Esophagus muscularis mucosa (tissue), 4 donors: ENCODE data around the gene AMELY. TPM values are rescaled to one million over a fixed set of nuclear protein-coding genes. Genes with fewer than 3 reads are reported as not detected.
A peak's percentile ranks its signal among the peaks of the same experiment; 100 is the strongest.
"Not testable (repeated sequence)": the region's sequence is repeated elsewhere in the genome, so short reads cannot be mapped to it uniquely, and the experiment has no call there.

ENCODE experiments used
- DNase-seq: peaks from one replicate; pipeline ENCODE4 v3.0.0-alpha.2; 2017; ENCODE audit errors: extremely low spot score
- H3K27ac ChIP-seq, 4 donors: fragments of 200-600 bp; sonication (generic); replicated peaks in 1 of 4; 1 replicate in 3 of 4; 2 replicates in 1 of 4; pipeline ENCODE4 v1.5.1; 2016 to 2019; ENCODE audit warnings: mild to moderate bottlenecking in 1 of 4
- H3K27me3 ChIP-seq, 4 donors: fragments of 200-600 bp; sonication (generic); one replicate each; pipeline versions ENCODE4 v1.5.1 to v1.6.0; 2016 to 2019
- H3K36me3 ChIP-seq, 4 donors: fragments of 200-600 bp; sonication (generic); one replicate each; pipeline ENCODE4 v1.5.1; 2016 to 2019
- H3K4me1 ChIP-seq, 4 donors: fragments of 200-600 bp; sonication (generic); one replicate each; pipeline ENCODE4 v1.5.1; 2016 to 2019
- H3K4me3 ChIP-seq, 4 donors: fragments of 200-600 bp; sonication (generic); 1 replicate in 2 of 4; 2 replicates in 2 of 4; pipeline ENCODE4 v1.5.1; 2016 to 2019; ENCODE audit warnings: mild to moderate bottlenecking in 4 of 4, moderate library complexity in 1 of 4
- H3K9me3 ChIP-seq, 4 donors: fragments of 200-600 bp; sonication (generic); 1 replicate in 3 of 4; 2 replicates in 1 of 4; pipeline ENCODE4 v1.5.1; 2016 to 2019
- EP300 ChIP-seq: sonication (generic); formaldehyde crosslinking; IDR thresholded peaks from one replicate; pipeline ENCODE4 v1.6.1; 2017; ENCODE audit warnings: antibody characterized with exemption
- POLR2A ChIP-seq: fragments of 450-650 bp; IDR thresholded peaks from one replicate; pipeline ENCODE4 v1.6.1; 2017; ENCODE audit warnings: antibody characterized with exemption, moderate library complexity, mild to moderate bottlenecking, low read depth
- POLR2AphosphoS5 ChIP-seq, 2 donors: sonication (generic); formaldehyde crosslinking; IDR thresholded peaks; one replicate each; pipeline ENCODE4 v1.6.1; 2017; ENCODE audit warnings: antibody characterized with exemption in 2 of 2
- WGBS: methylation state at CpG from one replicate; pipeline ENCODE4 v1.1.5; 2018; 5-methylcytosine and 5-hydroxymethylcytosine counted together
- intact Hi-C: fragments of 100-400 bp; cut with DNase I; formaldehyde crosslinking; loops from one replicate; pipeline ENCODE4 v1.15.1; 2023
- total RNA-seq, 4 donors: library from RNA; depleted of rRNA; stranded (reverse); fragments of >200 nt; gene quantifications; one replicate each; pipeline versions ENCODE4 v1.1.0 to v1.2.1, GENCODE V29; 2016
- TF ChIP-seq, protein P1 (sequence below), 3 experiments: fragments of 200-600 bp in 2 of 3; fragments of 450-650 bp in 1 of 3; sonication (generic) in 2 of 3; IDR thresholded peaks; one replicate each; pipeline ENCODE4 v1.5.1; 2017 to 2019; ENCODE audit warnings: antibody characterized with exemption in 3 of 3, mild to moderate bottlenecking in 2 of 3, moderate library complexity in 1 of 3

Gene AMELY
- total RNA-seq, 4 donors from 2014 or later, result not detected

DNA sequence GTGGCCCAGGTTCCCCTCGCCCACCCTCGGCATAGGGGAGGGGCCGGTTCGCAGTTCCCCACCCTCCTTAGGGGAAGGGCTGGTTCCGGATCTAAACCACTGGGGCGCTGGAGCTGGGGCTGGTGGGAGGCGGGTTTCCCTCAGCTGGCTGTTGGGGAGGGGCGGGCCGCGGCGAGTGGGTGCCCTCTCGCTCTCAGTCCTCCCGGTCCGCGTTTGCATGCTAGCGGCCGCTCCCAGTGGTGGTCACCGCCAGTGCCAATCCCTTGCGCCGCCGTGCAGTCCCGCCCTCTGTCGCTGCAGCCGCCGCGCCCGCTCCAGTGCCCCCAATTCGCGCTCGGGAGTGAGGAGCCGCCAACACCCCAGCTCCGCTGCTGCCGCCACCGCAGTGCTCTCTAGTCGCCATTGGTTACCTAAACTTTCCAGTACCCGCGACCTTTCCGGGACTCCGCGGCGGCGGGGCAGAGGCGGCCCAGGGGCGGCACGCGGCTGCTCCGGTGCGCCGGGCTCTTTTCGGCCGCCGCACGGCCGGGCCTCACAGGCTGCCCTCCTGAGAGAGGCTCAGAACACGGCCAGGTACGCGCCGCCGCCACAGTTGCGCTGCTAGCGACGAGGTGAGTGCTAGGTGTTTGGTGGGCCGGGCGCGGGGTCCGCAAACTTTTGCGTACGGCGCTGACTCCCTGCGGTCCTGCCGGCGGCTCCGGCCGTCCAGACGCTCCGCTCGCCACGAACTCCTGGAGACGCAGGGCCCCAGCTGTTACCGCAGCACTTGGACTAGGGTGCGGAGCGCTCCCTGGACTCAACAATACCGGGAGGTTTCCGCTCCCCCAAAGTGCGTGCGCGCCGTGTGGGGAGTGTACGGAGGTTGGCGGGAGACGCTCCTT, 940 bp downstream of the AMELY start, which contains the start of gene TBL1Y:
TBL1Y (plus strand) TSS at position 326 of the 881 bp plus-strand sequence. CDS start 114,388 bp downstream, outside the sequence.
- Histone ChIP-seq H3K9me3 (no peaks in the 10 kb centered on the region), H3K4me3 (peak within 1 kb of the TSS in 2 of 4 donors; percentile 44 to 46), H3K4me1 (peaks cover 0 to 11% (median 4%) of the 10 kb centered on the region in 4 donors), H3K27me3 (peaks cover 0 to 27% (median 0%) of the 10 kb centered on the region in 4 donors), H3K36me3 (no peaks in the 10 kb centered on the region), H3K27ac (no peak within 1 kb of the TSS)
- TF ChIP-seq EP300 (no peak), POLR2AphosphoS5 (IDR thresholded peaks at IDR 0.05) (no peak), POLR2A (no peak)
- TF ChIP-seq, protein P1, sequence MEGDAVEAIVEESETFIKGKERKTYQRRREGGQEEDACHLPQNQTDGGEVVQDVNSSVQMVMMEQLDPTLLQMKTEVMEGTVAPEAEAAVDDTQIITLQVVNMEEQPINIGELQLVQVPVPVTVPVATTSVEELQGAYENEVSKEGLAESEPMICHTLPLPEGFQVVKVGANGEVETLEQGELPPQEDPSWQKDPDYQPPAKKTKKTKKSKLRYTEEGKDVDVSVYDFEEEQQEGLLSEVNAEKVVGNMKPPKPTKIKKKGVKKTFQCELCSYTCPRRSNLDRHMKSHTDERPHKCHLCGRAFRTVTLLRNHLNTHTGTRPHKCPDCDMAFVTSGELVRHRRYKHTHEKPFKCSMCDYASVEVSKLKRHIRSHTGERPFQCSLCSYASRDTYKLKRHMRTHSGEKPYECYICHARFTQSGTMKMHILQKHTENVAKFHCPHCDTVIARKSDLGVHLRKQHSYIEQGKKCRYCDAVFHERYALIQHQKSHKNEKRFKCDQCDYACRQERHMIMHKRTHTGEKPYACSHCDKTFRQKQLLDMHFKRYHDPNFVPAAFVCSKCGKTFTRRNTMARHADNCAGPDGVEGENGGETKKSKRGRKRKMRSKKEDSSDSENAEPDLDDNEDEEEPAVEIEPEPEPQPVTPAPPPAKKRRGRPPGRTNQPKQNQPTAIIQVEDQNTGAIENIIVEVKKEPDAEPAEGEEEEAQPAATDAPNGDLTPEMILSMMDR (IDR thresholded peaks at IDR 0.05), result no peak
- no peak for DNase-seq
- intact Hi-C loops, result no loop called here
- no CpG with 5 or more reads among the region's 91 CpGs for WGBS

DNA sequence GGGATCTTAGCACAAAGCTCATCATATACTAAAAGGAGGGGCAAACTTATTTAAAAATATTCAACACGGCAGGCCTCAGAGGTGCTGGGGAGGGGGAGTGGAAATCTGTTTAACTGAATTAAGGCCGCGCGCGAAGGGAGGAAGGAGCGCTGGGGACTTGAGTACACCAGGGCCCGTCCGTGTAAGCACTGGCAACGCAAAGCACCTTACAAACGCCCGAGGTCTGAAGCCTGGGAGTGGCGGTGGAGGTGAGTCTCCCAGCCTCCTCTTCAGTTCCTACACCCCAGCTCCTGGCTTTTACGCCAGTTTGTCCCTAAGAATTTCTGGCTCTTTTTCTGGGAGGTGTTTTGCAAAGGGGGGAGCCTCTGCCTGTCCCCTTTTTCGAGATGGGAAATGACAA, 1.7 kb downstream of the AMELY start:
- no peaks in the 10 kb centered on the region for H3K36me3 ChIP-seq

DNA sequence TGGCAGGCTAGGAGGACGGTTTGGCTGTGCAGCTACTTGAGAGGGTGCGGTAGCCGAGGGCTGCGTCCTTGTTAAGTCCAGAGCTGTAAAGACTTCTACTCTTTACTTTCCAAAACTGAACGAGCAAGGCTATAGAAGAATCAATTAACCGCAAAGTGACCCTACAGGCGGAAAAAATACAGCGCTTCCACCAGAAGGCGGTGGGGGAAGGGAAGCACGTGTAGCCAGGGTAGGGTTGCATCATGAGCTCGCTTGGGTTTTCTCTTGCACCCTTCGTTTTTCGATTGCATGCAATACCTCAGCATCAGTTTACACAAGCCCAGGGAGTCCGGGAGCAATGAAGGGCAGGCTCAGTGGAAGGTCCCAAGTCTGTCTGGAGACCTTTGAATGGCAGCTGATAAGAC, 2.4 kb downstream of the AMELY start:
- TF ChIP-seq EP300 (no peak), POLR2AphosphoS5 (IDR thresholded peaks at IDR 0.05) (no peak), POLR2A (no peak)
- TF ChIP-seq, protein P1 (IDR thresholded peaks at IDR 0.05), result no peak
- no peaks in the 10 kb centered on the region for H3K9me3 ChIP-seq
- no peak overlapping the region for H3K4me3 ChIP-seq
- no peaks in the 10 kb centered on the region for H3K36me3 ChIP-seq
- no peak overlapping the region for H3K27ac ChIP-seq
- intact Hi-C loops, result no loop called here
- peaks cover 0 to 27% (median 0%) of the 10 kb centered on the region in 4 donors for H3K27me3 ChIP-seq
- no peak for DNase-seq
- peaks cover 0 to 11% (median 4%) of the 10 kb centered on the region in 4 donors for H3K4me1 ChIP-seq
- WGBS, result no CpG with 5 or more reads among the region's 14 CpGs

More for the DNA sequence above, 1.7 kb downstream of the AMELY start:
- Histone ChIP-seq H3K27ac (no peak overlapping the region), H3K4me1 (peaks cover 0 to 11% (median 4%) of the 10 kb centered on the region in 4 donors), H3K9me3 (no peaks in the 10 kb centered on the region), H3K27me3 (peaks cover 0 to 27% (median 0%) of the 10 kb centered on the region in 4 donors), H3K4me3 (peak overlapping the region in 2 of 4 donors; percentile 44 to 46)
- intact Hi-C loops, result no loop called here
- no CpG with 5 or more reads among the region's 14 CpGs for WGBS
- no peak for DNase-seq
- TF ChIP-seq POLR2A, result no peak
- TF ChIP-seq POLR2AphosphoS5 (IDR thresholded peaks at IDR 0.05), result no peak
- TF ChIP-seq, protein P1 (IDR thresholded peaks at IDR 0.05), result no peak
- no peak for TF ChIP-seq EP300

DNA sequence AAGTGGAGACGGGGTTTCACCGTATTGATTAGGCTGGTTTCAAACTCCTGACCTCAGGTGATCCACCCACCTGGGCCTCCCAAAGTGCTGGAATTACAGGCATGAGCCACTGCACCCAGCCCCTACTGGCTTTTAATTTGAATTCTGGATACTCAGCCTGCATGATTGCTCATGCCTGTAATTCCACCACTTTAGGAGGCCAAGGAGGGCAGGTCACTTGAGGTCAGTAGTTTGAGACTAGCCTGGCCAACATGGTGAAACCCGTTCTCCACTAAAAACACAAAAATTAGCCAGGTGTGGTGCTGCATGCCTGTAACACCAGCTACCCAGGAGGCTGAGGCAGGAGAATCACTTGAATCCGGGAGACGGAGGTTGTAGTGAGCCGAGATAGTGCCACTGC, 3.5 kb downstream of the AMELY start:
- H3K9me3 ChIP-seq, H3K36me3 ChIP-seq, H3K27ac ChIP-seq, DNase-seq, H3K4me3 ChIP-seq, intact Hi-C loops: not testable (repeated sequence)
- H3K27me3 ChIP-seq, result peaks cover 0 to 27% (median 0%) of the 10 kb centered on the region in 4 donors
- H3K4me1 ChIP-seq, result peaks cover 0 to 11% (median 4%) of the 10 kb centered on the region in 4 donors
- WGBS, result no CpG with 5 or more reads among the region's 6 CpGs

DNA sequence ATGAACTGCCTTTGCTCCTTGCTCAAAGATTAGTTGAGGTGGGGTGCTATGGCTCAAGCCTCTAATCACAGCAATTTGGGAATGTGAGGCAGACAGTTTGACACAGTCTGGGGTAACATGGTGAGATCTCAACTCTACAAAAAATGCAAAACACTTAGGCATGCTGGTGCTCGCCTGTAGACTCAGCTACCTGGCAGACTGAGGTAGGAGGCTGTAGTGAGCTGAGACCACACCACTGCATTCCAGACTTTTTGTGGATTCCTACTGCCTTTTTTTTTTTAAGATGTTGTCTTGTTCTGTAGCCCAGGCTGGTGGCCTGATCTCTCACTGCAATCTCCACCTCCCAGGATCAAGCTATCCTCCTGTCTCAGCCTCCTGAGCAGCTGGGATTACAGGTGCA, 4.0 kb downstream of the AMELY start:
- WGBS, result no CpG with 5 or more reads among the region's 1 CpG
- H3K9me3 ChIP-seq, result no peaks in the 10 kb centered on the region
- no peak overlapping the region for H3K27ac ChIP-seq
- peaks cover 0 to 27% (median 0%) of the 10 kb centered on the region in 4 donors for H3K27me3 ChIP-seq
- H3K4me1 ChIP-seq, result peaks cover 0 to 11% (median 4%) of the 10 kb centered on the region in 4 donors
- intact Hi-C loops, result no loop called here
- TF ChIP-seq EP300 (no peak), POLR2A (no peak), POLR2AphosphoS5 (IDR thresholded peaks at IDR 0.05) (no peak)
- TF ChIP-seq, protein P1 (IDR thresholded peaks at IDR 0.05), result no peak
- no peaks in the 10 kb centered on the region for H3K36me3 ChIP-seq
- no peak overlapping the region for H3K4me3 ChIP-seq
- no peak for DNase-seq

DNA sequence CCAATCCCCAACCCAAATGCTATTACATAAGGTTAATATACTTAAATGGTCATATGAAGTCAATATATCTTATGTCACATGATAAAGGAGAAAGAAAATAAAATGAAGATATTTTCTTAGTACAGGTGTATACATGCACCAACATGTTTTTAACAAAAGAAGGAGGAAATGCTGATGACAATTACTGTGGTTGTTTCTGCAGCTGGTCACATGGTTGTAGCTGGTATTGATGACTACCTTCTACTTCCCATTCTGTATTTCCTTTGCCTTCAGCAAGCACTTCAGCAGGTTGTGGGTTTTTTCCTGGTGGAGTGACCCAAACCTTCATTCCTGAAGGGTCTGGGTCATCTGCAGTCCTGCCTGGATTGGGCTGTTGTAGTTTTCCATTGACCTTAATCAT, 9.4 kb downstream of the AMELY start:
- H3K9me3 ChIP-seq, H3K27me3 ChIP-seq, DNase-seq, intact Hi-C loops, H3K27ac ChIP-seq, H3K36me3 ChIP-seq, H3K4me1 ChIP-seq, H3K4me3 ChIP-seq: not testable (repeated sequence)
